Prostate gland (tissue), 2 donors: ENCODE measurements around the gene TMEM169.

Source experiments
- CTCF ChIP-seq, 4 experiments: fragments of 200-600 bp in 2 of 4; fragments of 450-650 bp in 2 of 4; sonication (generic) in 2 of 4; IDR thresholded peaks; 1 replicate in 3 of 4; 2 replicates in 1 of 4; pipeline ENCODE4 v1.5.1; 2016 to 2019; ENCODE audit warnings: antibody characterized with exemption in 4 of 4, mild to moderate bottlenecking in 2 of 4, moderate library complexity in 2 of 4
- POLR2A ChIP-seq: fragments of 450-650 bp; IDR thresholded peaks from one replicate; pipeline ENCODE4 v1.6.1; 2016; ENCODE audit warnings: antibody characterized with exemption, mild to moderate bottlenecking

- no peak for TF ChIP-seq CTCF (IDR thresholded peaks at IDR 0.05)
- no peak for TF ChIP-seq POLR2A
Measured at GRCh38 chr2:216086207-216086893, 4.6 kb downstream of the TMEM169 start.
